Adrenal gland (tissue), 5 donors: ENCODE data around the gene TACC2.

Source experiments
- CTCF ChIP-seq, 6 experiments: fragments of 450-650 bp in 4 of 6; fragments of 200-600 bp in 2 of 6; sonication (generic) in 1 of 6; IDR thresholded peaks; 1 replicate in 5 of 6; 2 replicates in 1 of 6; pipeline versions ENCODE4 v1.5.1 to v1.8.0; 2016 to 2021; ENCODE audit warnings: antibody characterized with exemption in 6 of 6, mild to moderate bottlenecking in 2 of 6, moderate library complexity in 1 of 6
- POLR2A ChIP-seq, 2 donors: fragments of 450-650 bp; IDR thresholded peaks; one replicate each; pipeline ENCODE4 v1.6.1; 2017; ENCODE audit warnings: antibody characterized with exemption in 2 of 2, mild to moderate bottlenecking in 2 of 2, moderate library complexity in 1 of 2
- donor health status: DM: no; HTN: no; CAD: no.

DNA sequence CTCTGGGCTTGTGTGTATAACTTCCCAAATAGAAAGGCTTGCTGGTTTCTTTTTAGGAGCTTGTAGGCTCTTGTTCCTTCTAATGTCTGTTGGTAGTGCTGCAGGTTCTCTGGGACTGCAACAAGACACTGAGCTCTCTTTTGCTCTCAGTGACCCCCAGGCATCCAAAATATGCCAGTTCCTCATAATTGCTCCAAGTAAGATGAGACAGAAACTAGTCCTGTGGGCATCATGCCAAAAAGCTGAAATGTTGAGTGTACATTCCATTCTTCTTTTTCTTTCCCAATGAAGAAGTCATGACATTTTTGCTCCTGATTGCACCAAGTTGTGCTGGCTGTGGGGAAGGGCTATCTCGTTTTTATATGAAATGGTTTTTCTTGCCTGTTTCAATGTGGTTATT is 275.0 kb downstream of the TACC2 start:
- TF ChIP-seq CTCF (IDR thresholded peaks at IDR 0.05) (no peak), POLR2A (IDR thresholded peaks at IDR 0.05) (no peak)
